Choroid plexus epithelial cell (primary cell): ENCODE measurements around the gene LTBP1.

Experiments used
- DNase-seq: peaks from one replicate; pipeline ENCODE4 v3.0.0-alpha.2; 2010; ENCODE audit warnings: low read depth
- H3K4me3 ChIP-seq: 2 replicates; pipeline ENCODE4 v1.5.1; 2011; ENCODE audit warnings: low read depth, mild to moderate bottlenecking, control low read depth, low read length, moderate library complexity
- TF ChIP-seq, protein P1 (sequence below): conservative IDR thresholded peaks from 2 replicates; pipeline ENCODE4 v1.5.1; 2011; ENCODE audit warnings: low read depth, mild to moderate bottlenecking, control low read depth, inconsistent platforms, low read length, moderate library complexity

The LTBP1 gene

GRCh38 chr2:33202641-33203522 is 256.1 kb downstream of the LTBP1 start:
- no peak for DNase-seq
- H3K4me3 ChIP-seq = no peak overlapping the region
- TF ChIP-seq, protein P1, sequence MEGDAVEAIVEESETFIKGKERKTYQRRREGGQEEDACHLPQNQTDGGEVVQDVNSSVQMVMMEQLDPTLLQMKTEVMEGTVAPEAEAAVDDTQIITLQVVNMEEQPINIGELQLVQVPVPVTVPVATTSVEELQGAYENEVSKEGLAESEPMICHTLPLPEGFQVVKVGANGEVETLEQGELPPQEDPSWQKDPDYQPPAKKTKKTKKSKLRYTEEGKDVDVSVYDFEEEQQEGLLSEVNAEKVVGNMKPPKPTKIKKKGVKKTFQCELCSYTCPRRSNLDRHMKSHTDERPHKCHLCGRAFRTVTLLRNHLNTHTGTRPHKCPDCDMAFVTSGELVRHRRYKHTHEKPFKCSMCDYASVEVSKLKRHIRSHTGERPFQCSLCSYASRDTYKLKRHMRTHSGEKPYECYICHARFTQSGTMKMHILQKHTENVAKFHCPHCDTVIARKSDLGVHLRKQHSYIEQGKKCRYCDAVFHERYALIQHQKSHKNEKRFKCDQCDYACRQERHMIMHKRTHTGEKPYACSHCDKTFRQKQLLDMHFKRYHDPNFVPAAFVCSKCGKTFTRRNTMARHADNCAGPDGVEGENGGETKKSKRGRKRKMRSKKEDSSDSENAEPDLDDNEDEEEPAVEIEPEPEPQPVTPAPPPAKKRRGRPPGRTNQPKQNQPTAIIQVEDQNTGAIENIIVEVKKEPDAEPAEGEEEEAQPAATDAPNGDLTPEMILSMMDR = no peak

DNA sequence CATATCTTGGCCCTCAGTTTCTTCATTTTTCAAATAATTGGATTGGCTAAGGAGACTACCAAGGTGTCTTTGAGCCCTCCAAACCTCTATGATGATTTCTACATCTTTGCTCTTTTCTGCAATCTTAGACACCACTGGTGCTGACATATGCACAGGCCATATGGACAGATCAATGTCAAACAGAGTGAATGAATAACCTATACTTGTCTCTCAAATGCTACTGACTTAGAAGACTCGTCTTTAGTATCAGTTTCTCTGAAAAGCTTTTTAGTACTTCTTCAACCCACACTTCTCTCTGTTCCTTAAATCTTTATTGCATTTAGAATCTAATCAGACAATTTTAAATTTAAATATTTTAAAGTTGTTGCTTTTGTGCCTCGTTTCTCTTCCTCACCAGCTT is 258.2 kb downstream of the LTBP1 start:
- TF ChIP-seq, protein P1 = no peak
- no peak overlapping the region for H3K4me3 ChIP-seq
- DNase-seq = no peak

- H3K4me3 ChIP-seq = no peak overlapping the region
- TF ChIP-seq, protein P1 = no peak
- no peak for DNase-seq
Measured at GRCh38 chr2:33205693-33206434, 259.1 kb downstream of the LTBP1 start.

DNA sequence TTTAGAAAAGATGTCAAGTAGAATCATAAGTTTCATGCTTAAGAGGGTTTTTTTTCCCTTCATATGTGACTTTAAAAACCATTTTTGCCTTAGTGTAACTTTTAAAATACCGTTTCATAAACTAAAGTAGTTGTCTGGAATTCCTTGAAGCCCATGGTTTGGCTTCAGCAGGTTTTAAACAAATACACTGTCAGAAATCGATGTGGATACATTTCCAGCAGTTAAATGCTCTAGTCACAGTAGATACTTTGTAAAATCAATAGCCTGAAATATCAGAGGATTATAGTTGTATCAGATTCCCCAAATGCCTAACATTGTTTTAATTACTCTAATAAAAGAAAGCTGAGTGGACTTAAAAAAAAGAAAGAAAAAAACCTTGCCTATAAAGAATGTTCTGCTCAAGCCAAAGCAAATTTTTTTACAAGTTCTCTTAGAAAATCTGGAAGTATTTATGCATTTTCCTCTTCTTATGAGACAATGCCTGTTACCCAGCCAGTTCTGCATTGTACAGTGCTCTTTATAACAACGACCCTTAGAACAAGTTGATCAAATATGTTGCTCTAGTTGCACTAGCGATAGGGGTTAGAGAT is 260.5 kb downstream of the LTBP1 start:
- no peak for DNase-seq
- TF ChIP-seq, protein P1 = no peak
- no peak overlapping the region for H3K4me3 ChIP-seq

GRCh38 chr2:33208400-33208799 is 261.6 kb downstream of the LTBP1 start:
- TF ChIP-seq, protein P1 = no peak
- no peak for DNase-seq
- H3K4me3 ChIP-seq = no peak overlapping the region

GRCh38 chr2:33209976-33210375 is 263.2 kb downstream of the LTBP1 start:
- no peak overlapping the region for H3K4me3 ChIP-seq
- DNase-seq = peak; percentile 76
- TF ChIP-seq, protein P1 = no peak
